GM23248 (cell line): ENCODE measurements around the gene PELI2. TPM values are rescaled to one million over a fixed set of nuclear protein-coding genes. Genes with fewer than 3 reads are reported as not detected.
A peak's percentile ranks its signal among the peaks of the same experiment; 100 is the strongest.

ENCODE experiments used
- DNase-seq: peaks from one replicate; pipeline ENCODE4 v3.0.0-alpha.2; 2015
- H2AFZ ChIP-seq: fragments of 200-600 bp; sonication (generic); 2 replicates; pipeline ENCODE4 v1.6.1; 2016; ENCODE audit warnings: antibody characterized with exemption
- H3F3A ChIP-seq: fragments of 200-600 bp; sonication (generic); 2 replicates; pipeline ENCODE4 v1.6.1; 2016; ENCODE audit warnings: mild to moderate bottlenecking, antibody characterized with exemption, mixed run types; ENCODE audit not compliant: insufficient read depth
- H3K27ac ChIP-seq: fragments of 200-600 bp; sonication (generic); 2 replicates; pipeline ENCODE4 v1.5.1; 2016; ENCODE audit warnings: mild to moderate bottlenecking
- H3K27me3 ChIP-seq: fragments of 200-600 bp; sonication (generic); replicated peaks from 2 replicates; pipeline ENCODE4 v1.6.1; 2016; ENCODE audit warnings: mild to moderate bottlenecking; ENCODE audit not compliant: insufficient read depth
- H3K36me3 ChIP-seq: fragments of 200-600 bp; sonication (generic); 2 replicates; pipeline ENCODE4 v1.6.1; 2016; ENCODE audit warnings: low read depth, mild to moderate bottlenecking
- H3K4me1 ChIP-seq: fragments of 200-600 bp; sonication (generic); 2 replicates; pipeline ENCODE4 v1.6.1; 2016; ENCODE audit warnings: mild to moderate bottlenecking; ENCODE audit not compliant: insufficient read depth
- H3K4me2 ChIP-seq: fragments of 200-600 bp; sonication (generic); one replicate; pipeline ENCODE4 v1.6.1; 2016; ENCODE audit warnings: mild to moderate bottlenecking; ENCODE audit not compliant: unreplicated experiment
- H3K4me3 ChIP-seq: fragments of 200-600 bp; sonication (generic); 2 replicates; pipeline ENCODE4 v1.5.1; 2016; ENCODE audit warnings: mild to moderate bottlenecking
- H3K79me2 ChIP-seq: fragments of 200-600 bp; sonication (generic); 2 replicates; pipeline ENCODE4 v1.6.1; 2016; ENCODE audit warnings: mild to moderate bottlenecking; ENCODE audit not compliant: insufficient read depth
- H3K9ac ChIP-seq: fragments of 200-600 bp; sonication (generic); 2 replicates; pipeline ENCODE4 v1.6.1; 2016; ENCODE audit warnings: mild to moderate bottlenecking
- H3K9me2 ChIP-seq: fragments of 200-600 bp; sonication (generic); 2 replicates; pipeline ENCODE4 v1.6.1; 2016; ENCODE audit warnings: mixed run types, mild to moderate bottlenecking, moderate library complexity; ENCODE audit not compliant: insufficient read depth
- H3K9me3 ChIP-seq: fragments of 200-600 bp; sonication (generic); one replicate; pipeline ENCODE4 v1.6.1; 2017; ENCODE audit warnings: low read depth
- H4K20me1 ChIP-seq: fragments of 200-600 bp; sonication (generic); 2 replicates; pipeline ENCODE4 v1.6.0; 2016; ENCODE audit not compliant: insufficient read depth
- EZH2 ChIP-seq: fragments of 200-600 bp; sonication (generic); IDR thresholded peaks from 2 replicates; pipeline ENCODE4 v1.6.1; 2018; ENCODE audit warnings: antibody characterized with exemption, mild to moderate bottlenecking; ENCODE audit not compliant: insufficient read depth, poor library complexity, severe bottlenecking
- EZH2phosphoT487 ChIP-seq: fragments of 200-600 bp; sonication (generic); IDR thresholded peaks from 2 replicates; pipeline ENCODE4 v1.6.1; 2018; ENCODE audit warnings: antibody characterized with exemption, moderate library complexity, mild to moderate bottlenecking, low read depth; ENCODE audit not compliant: insufficient read depth
- WGBS, 2 experiments: methylation state at CpG; one replicate each; pipeline ENCODE4 v1.1.6; 2015 to 2017; ENCODE audit warnings: low lambda C conversion rate in 2 of 2, low coverage in 1 of 2; ENCODE audit errors: missing lambda C conversion rate in 2 of 2; 5-methylcytosine and 5-hydroxymethylcytosine counted together
- in situ Hi-C: fragments of 300-500 bp; cut with MboI; formaldehyde crosslinking; loops from 2 replicates; pipeline ENCODE4 v1.15.0; 2020
- polyA plus RNA-seq: library from polyadenylated mRNA; unstranded; fragments of >200 nt; fragmentation: Nextera tagmentation; extraction: Ambion mirVana; gene quantifications from 2 replicates; pipeline ENCODE4 v1.2.1, GENCODE V29; 2016
- total RNA-seq: library from RNA; depleted of rRNA; stranded (reverse); fragments of >200 nt; shearing (Covaris generic); gene quantifications from 2 replicates; pipeline ENCODE4 v1.2.3, GENCODE V29; 2014

The PELI2 gene
- total and polyA plus RNA-seq, 2 experiments from 2014 or later: 1.2 to 1.3 TPM

- H4K20me1 ChIP-seq: no peaks in the 10 kb centered on the region
Measured at GRCh38 chr14:56135001-56135400, 16.8 kb downstream of the PELI2 start.

GRCh38 chr14:56135668-56136067 is 17.5 kb downstream of the PELI2 start:
- Histone ChIP-seq H3K9ac (no peak overlapping the region), H3K9me2 (no peaks in the 10 kb centered on the region), H3K4me3 (no peak overlapping the region), H4K20me1 (no peaks in the 10 kb centered on the region), H3K36me3 (no peaks in the 10 kb centered on the region), H2AFZ (no peak overlapping the region), H3F3A (no peaks in the 10 kb centered on the region), H3K27ac (no peak overlapping the region), H3K27me3 (no peaks in the 10 kb centered on the region), H3K4me2 (no peak overlapping the region), H3K9me3 (no peaks in the 10 kb centered on the region), H3K4me1 (peaks cover 4% of the 10 kb centered on the region; the same call in 1 of the 2 replicates), H3K79me2 (no peaks in the 10 kb centered on the region; the same call in 1 of the 2 replicates)
- TF ChIP-seq EZH2phosphoT487 (no peak), EZH2 (no peak)
- WGBS, 2 experiments: 9 to 13% methylated on average over 1 of the region's 1 CpG
- in situ Hi-C loops: no loop called here
- no peak for DNase-seq

More at GRCh38 chr14:56135001-56135400, 16.8 kb downstream of the PELI2 start:
- peaks cover 4% of the 10 kb centered on the region; the same call in 1 of the 2 replicates for H3K4me1 ChIP-seq
- no peak for TF ChIP-seq EZH2
- TF ChIP-seq EZH2phosphoT487: no peak
- H3K4me3 ChIP-seq: no peak overlapping the region
- no peaks in the 10 kb centered on the region for H3K9me3 ChIP-seq
- H3K9me2 ChIP-seq: no peaks in the 10 kb centered on the region
- no peak overlapping the region for H3K27ac ChIP-seq
- H3K36me3 ChIP-seq: no peaks in the 10 kb centered on the region
- in situ Hi-C loops: no loop called here
- no peaks in the 10 kb centered on the region for H3F3A ChIP-seq
- no peak overlapping the region for H3K4me2 ChIP-seq
- 47% methylated on average over 5 of the region's 5 CpGs for WGBS, 2 experiments
- peak; percentile 25 for DNase-seq
- H3K79me2 ChIP-seq: no peaks in the 10 kb centered on the region; the same call in 1 of the 2 replicates
- no peaks in the 10 kb centered on the region for H3K27me3 ChIP-seq
- H3K9ac ChIP-seq: no peak overlapping the region
- no peak overlapping the region for H2AFZ ChIP-seq

GRCh38 chr14:56136571-56137452 is 18.6 kb downstream of the PELI2 start:
- peaks cover 4% of the 10 kb centered on the region; the same call in 1 of the 2 replicates for H3K4me1 ChIP-seq
- H3K79me2 ChIP-seq: no peaks in the 10 kb centered on the region; the same call in 1 of the 2 replicates
- H3K4me2 ChIP-seq: no peak overlapping the region
- in situ Hi-C loops: no loop called here
- TF ChIP-seq EZH2 (no peak), EZH2phosphoT487 (no peak)
- no peak overlapping the region for H2AFZ ChIP-seq
- H3K9me2 ChIP-seq: no peaks in the 10 kb centered on the region
- no peaks in the 10 kb centered on the region for H3K27me3 ChIP-seq
- no peaks in the 10 kb centered on the region for H3F3A ChIP-seq
- H3K9me3 ChIP-seq: no peaks in the 10 kb centered on the region
- 81% methylated on average over 2 of the region's 2 CpGs for WGBS, 2 experiments
- H4K20me1 ChIP-seq: no peaks in the 10 kb centered on the region
- H3K4me3 ChIP-seq: no peak overlapping the region
- H3K36me3 ChIP-seq: no peaks in the 10 kb centered on the region
- H3K9ac ChIP-seq: no peak overlapping the region
- no peak for DNase-seq
- no peak overlapping the region for H3K27ac ChIP-seq

- no peaks in the 10 kb centered on the region for H3K9me2 ChIP-seq
- no peak overlapping the region for H3K27ac ChIP-seq
- no peak overlapping the region for H3K9ac ChIP-seq
- H2AFZ ChIP-seq: no peak overlapping the region
- H3F3A ChIP-seq: no peaks in the 10 kb centered on the region
- no peaks in the 10 kb centered on the region for H3K27me3 ChIP-seq
- no peak overlapping the region for H3K4me3 ChIP-seq
- peaks cover 4% of the 10 kb centered on the region; the same call in 1 of the 2 replicates for H3K4me1 ChIP-seq
- H3K36me3 ChIP-seq: no peaks in the 10 kb centered on the region
- in situ Hi-C loops: no loop called here
- WGBS, 2 experiments: 74 to 75% methylated on average over 7 of the region's 7 CpGs
- no peak overlapping the region for H3K4me2 ChIP-seq
- no peak for DNase-seq
- no peaks in the 10 kb centered on the region for H4K20me1 ChIP-seq
- H3K9me3 ChIP-seq: no peaks in the 10 kb centered on the region
- H3K79me2 ChIP-seq: no peaks in the 10 kb centered on the region; the same call in 1 of the 2 replicates
- no peak for TF ChIP-seq EZH2phosphoT487
- no peak for TF ChIP-seq EZH2
Measured at GRCh38 chr14:56137453-56137807, 19.2 kb downstream of the PELI2 start.
